ENCODE results near the gene DDX20. TPM values are rescaled to one million over a fixed set of nuclear protein-coding genes. Genes with fewer than 3 reads are reported as not detected.

Gene DDX20
- total RNA-seq, 1 donor from 2014 or later: 18.1 TPM

GRCh38 chr1:111802110-111802509 lies 46.4 kb downstream of the DDX20 start:
- DNase-seq (ENCODE audit: extremely low spot score, unreplicated experiment): no peak
- no peak overlapping the region for H3K27ac Mint-ChIP-seq
- no peak for TF ChIP-seq CTCF (conservative IDR thresholded peaks at IDR 0.05)
- peaks cover 9% of the 10 kb centered on the region for H3K27me3 Mint-ChIP-seq
- H3K36me3 Mint-ChIP-seq: no peaks in the 10 kb centered on the region
- H3K4me1 Mint-ChIP-seq (ENCODE audit: unreplicated experiment): no peaks in the 10 kb centered on the region
- no peaks in the 10 kb centered on the region for H3K9me3 Mint-ChIP-seq
- no peak overlapping the region for H3K4me3 Mint-ChIP-seq

GRCh38 chr1:111802984-111803383 lies 47.3 kb downstream of the DDX20 start:
- H3K9me3 Mint-ChIP-seq: no peaks in the 10 kb centered on the region
- no peak overlapping the region for H3K27ac Mint-ChIP-seq
- no peaks in the 10 kb centered on the region for H3K36me3 Mint-ChIP-seq
- TF ChIP-seq CTCF (conservative IDR thresholded peaks at IDR 0.05): no peak
- DNase-seq (ENCODE audit: extremely low spot score, unreplicated experiment): no peak
- peaks cover 9% of the 10 kb centered on the region for H3K27me3 Mint-ChIP-seq
- no peaks in the 10 kb centered on the region for H3K4me1 Mint-ChIP-seq (ENCODE audit: unreplicated experiment)
- no peak overlapping the region for H3K4me3 Mint-ChIP-seq

GRCh38 chr1:111803951-111804350 lies 48.2 kb downstream of the DDX20 start:
- TF ChIP-seq CTCF (conservative IDR thresholded peaks at IDR 0.05): no peak
- Mint-ChIP-seq H3K9me3 (no peaks in the 10 kb centered on the region), H3K36me3 (no peaks in the 10 kb centered on the region), H3K27ac (no peak overlapping the region), H3K27me3 (peaks cover 9% of the 10 kb centered on the region), H3K4me3 (no peak overlapping the region), H3K4me1 (ENCODE audit: unreplicated experiment) (no peaks in the 10 kb centered on the region)
- DNase-seq (ENCODE audit: extremely low spot score, unreplicated experiment): no peak

GRCh38 chr1:111804776-111805175 lies 49.1 kb downstream of the DDX20 start:
- no peaks in the 10 kb centered on the region for H3K36me3 Mint-ChIP-seq
- no peak for DNase-seq (ENCODE audit: extremely low spot score, unreplicated experiment)
- no peak for TF ChIP-seq CTCF (conservative IDR thresholded peaks at IDR 0.05)
- H3K4me1 Mint-ChIP-seq (ENCODE audit: unreplicated experiment): no peaks in the 10 kb centered on the region
- no peaks in the 10 kb centered on the region for H3K9me3 Mint-ChIP-seq
- H3K4me3 Mint-ChIP-seq: no peak overlapping the region
- H3K27ac Mint-ChIP-seq: no peak overlapping the region
- peaks cover 9% of the 10 kb centered on the region for H3K27me3 Mint-ChIP-seq

- Mint-ChIP-seq H3K4me1 (ENCODE audit: unreplicated experiment) (no peaks in the 10 kb centered on the region), H3K27ac (no peak overlapping the region), H3K4me3 (no peak overlapping the region), H3K27me3 (peaks cover 9% of the 10 kb centered on the region), H3K36me3 (no peaks in the 10 kb centered on the region), H3K9me3 (no peaks in the 10 kb centered on the region)
- no peak for DNase-seq (ENCODE audit: extremely low spot score, unreplicated experiment)
- TF ChIP-seq CTCF (conservative IDR thresholded peaks at IDR 0.05): no peak
Measured at GRCh38 chr1:111805251-111805650, 49.5 kb downstream of the DDX20 start.

- H3K27ac Mint-ChIP-seq: no peak overlapping the region
- H3K27me3 Mint-ChIP-seq: peaks cover 4% of the 10 kb centered on the region
- H3K4me3 Mint-ChIP-seq: no peak overlapping the region
- no peak for DNase-seq (ENCODE audit: extremely low spot score, unreplicated experiment)
- H3K4me1 Mint-ChIP-seq (ENCODE audit: unreplicated experiment): no peaks in the 10 kb centered on the region
- no peak for TF ChIP-seq CTCF (conservative IDR thresholded peaks at IDR 0.05)
- no peaks in the 10 kb centered on the region for H3K36me3 Mint-ChIP-seq
- H3K9me3 Mint-ChIP-seq: no peaks in the 10 kb centered on the region
Measured at GRCh38 chr1:111811891-111812290, 56.2 kb downstream of the DDX20 start.
